GM12891 (cell line): ENCODE measurements around the gene SIGLEC12.
"Not testable (repeated sequence)": the region's sequence is repeated elsewhere in the genome, so short reads cannot be mapped to it uniquely, and the experiment has no call there.

Source experiments
- POLR2A ChIP-seq: IDR thresholded peaks from 2 replicates; pipeline ENCODE4 v1.6.1; 2011; ENCODE audit warnings: low read depth, low read length, control low read depth
- POLR2AphosphoS5 ChIP-seq: IDR thresholded peaks from 2 replicates; pipeline ENCODE4 v1.6.1; 2011; ENCODE audit warnings: low read depth, low read length, control low read depth
- POU2F2 ChIP-seq: IDR thresholded peaks from 2 replicates; pipeline ENCODE4 v1.6.1; 2011; ENCODE audit warnings: low read depth, mild to moderate bottlenecking, control low read depth, low read length, moderate library complexity
- TAF1 ChIP-seq: IDR thresholded peaks from 2 replicates; pipeline ENCODE4 v1.6.1; 2011; ENCODE audit warnings: low read depth, low read length, control low read depth

DNA sequence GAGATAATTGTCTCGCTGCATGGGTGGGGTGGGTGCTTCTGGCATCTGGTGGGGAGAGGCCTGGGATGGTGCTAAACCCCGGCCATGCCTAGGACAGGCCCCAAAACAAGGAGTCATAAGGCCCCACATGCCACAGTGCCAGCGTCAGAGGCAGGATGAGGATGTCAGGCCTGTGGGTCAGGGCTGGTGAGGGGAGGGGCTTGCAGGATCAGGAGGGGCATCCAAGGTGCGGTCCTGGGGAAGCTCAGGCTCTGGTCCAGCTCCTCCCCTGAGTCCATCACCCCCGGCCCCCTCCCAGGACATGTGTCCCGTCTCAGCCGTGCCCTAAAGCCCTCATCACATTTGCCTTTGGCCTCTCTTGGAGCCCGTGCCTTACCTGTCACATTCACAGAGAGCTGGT, 669 bp downstream of the SIGLEC12 start:
- TF ChIP-seq POLR2A, TAF1, POLR2AphosphoS5, POU2F2: not testable (repeated sequence)
